ENCODE measurements around the gene TRMT1L.
A peak's percentile ranks its signal among the peaks of the same experiment; 100 is the strongest.

TRMT1L gene

DNA sequence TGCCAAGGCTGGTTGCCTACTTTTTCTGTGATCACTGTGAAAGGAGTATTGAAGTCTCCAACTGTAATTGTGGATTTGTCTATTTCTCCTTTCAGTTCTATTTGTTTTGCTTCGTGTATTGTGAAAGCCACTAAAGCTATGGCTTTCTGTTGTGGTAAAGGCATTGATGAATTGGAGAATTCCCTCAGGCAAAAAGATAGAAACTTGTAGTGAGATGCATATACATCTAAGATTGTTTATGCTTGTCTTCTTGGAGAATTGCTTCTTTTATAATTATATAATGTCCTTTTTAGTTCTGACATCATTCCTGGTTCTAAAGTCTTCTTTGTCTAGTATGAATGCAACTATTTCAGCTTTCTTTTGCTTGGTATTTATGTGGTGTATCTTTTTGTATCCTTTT, 37.0 kb upstream of the TRMT1L start:
- Histone ChIP-seq H3K9me3 (ENCODE audit: control insufficient read depth, low read length) (peaks cover 5% of the 10 kb centered on the region), H3K14ac (ENCODE audit: low read length in 2 of 2) (no peak overlapping the region)

DNA sequence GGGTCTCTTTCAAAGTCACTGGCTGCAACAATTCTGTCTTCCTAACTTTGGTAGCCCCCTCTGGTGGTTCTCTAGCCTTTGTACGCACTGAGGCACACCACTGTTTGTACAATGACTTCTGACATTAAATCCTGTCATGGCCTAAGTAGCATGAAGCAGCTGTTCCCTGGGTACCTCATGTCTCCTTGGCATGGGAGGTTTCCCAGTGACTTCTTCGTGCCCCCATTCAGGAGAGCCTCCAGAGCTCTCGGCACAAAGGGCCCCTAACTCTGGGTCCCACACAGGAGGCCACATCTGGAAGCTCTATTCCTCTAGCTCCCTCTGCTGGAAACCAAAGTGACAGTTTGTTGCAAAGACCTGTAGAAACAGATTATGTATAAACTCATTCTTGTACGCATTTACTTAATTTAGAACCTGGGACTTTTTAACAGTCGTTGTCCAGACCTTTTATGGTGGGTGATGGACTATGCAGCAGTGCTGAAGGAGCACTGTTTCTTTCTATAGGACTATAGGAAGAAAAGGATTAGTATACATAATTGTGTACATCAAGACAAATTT, 13.6 kb upstream of the TRMT1L start:
- Histone ChIP-seq H2BK120ac (ENCODE audit: low read depth, low read length) (no peak overlapping the region), H3K36me3 (ENCODE audit: control insufficient read depth in 1 of 2, insufficient read depth in 2 of 2, low read depth in 1 of 2, low read length in 2 of 2) (peaks cover 3 to 57% of the 10 kb centered on the region in 2 experiments)

More for the DNA sequence above, 37.0 kb upstream of the TRMT1L start:
- Histone ChIP-seq H2BK12ac (ENCODE audit: low read length in 2 of 2) (no peak overlapping the region), H2AK5ac (ENCODE audit: low read length, severe bottlenecking) (no peak overlapping the region), H3K4ac (ENCODE audit: low read depth in 1 of 2, low read length in 2 of 2) (no peak overlapping the region), H3K9ac (ENCODE audit: low read length) (no peak overlapping the region), H4K8ac (ENCODE audit: low read length) (no peak overlapping the region), H3K4me1 (ENCODE audit: control insufficient read depth, insufficient read depth, low read depth, low read length) (no peaks in the 10 kb centered on the region), H3K79me1 (replicated peaks; ENCODE audit: low read length, poor library complexity, severe bottlenecking) (no peaks in the 10 kb centered on the region), H2BK15ac (ENCODE audit: low read depth, poor library complexity, severe bottlenecking) (no peak overlapping the region), H3K4me2 (ENCODE audit: low read length, poor library complexity, severe bottlenecking) (no peak overlapping the region), H3K4me3 (ENCODE audit: insufficient read depth in 1 of 2, low read depth in 1 of 2, low read length in 2 of 2) (no peak overlapping the region), H2BK5ac (ENCODE audit: low read depth, low read length, poor library complexity, severe bottlenecking) (no peak overlapping the region), H3K23ac (ENCODE audit: low read length in 2 of 2) (no peak overlapping the region), H3K18ac (ENCODE audit: low read depth in 1 of 2, low read length in 2 of 2) (no peak overlapping the region), H3K36me3 (ENCODE audit: control insufficient read depth in 1 of 2, insufficient read depth in 2 of 2, low read depth in 1 of 2, low read length in 2 of 2) (peaks cover 5 to 40% of the 10 kb centered on the region in 2 experiments), H4K91ac (ENCODE audit: low read length) (no peak overlapping the region), H2AFZ (ENCODE audit: low read depth, low read length) (no peak overlapping the region), H3K27me3 (ENCODE audit: control insufficient read depth in 1 of 2, insufficient read depth in 1 of 2, low read length in 2 of 2) (no peaks in the 10 kb centered on the region), H3K27ac (ENCODE audit: low read length, poor library complexity, severe bottlenecking) (no peak overlapping the region), H2BK120ac (ENCODE audit: low read depth, low read length) (no peak overlapping the region)
- 100% methylated on average over 1 of the region's 1 CpG for WGBS
- DNase-seq, result no peak

DNA sequence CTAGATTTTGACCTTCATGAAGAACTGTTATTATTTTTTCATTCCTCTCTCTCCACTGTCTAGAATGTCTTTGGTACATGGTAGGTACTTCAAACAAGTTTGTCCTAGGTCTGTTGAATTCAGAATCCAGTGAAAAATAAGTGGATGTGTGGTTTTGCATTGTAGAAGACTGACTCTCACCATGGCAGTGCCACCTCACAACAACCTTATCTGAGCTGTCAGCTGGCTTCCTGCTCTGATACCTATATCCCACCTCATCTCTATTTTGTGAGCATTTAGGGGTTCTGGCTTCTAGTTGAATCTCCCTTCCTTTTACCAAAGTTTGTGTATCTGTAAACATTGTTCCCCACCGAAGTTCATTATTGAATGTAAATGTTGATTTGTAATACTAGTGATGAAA, 9.4 kb upstream of the TRMT1L start:
- Histone ChIP-seq H3K4me3 (ENCODE audit: insufficient read depth in 1 of 2, low read depth in 1 of 2, low read length in 2 of 2) (no peak overlapping the region), H3K4ac (ENCODE audit: low read depth in 1 of 2, low read length in 2 of 2) (no peak overlapping the region), H3K27me3 (ENCODE audit: control insufficient read depth in 1 of 2, insufficient read depth in 1 of 2, low read length in 2 of 2) (no peaks in the 10 kb centered on the region), H2AK5ac (ENCODE audit: low read length, severe bottlenecking) (no peak overlapping the region), H2AFZ (ENCODE audit: low read depth, low read length) (no peak overlapping the region), H3K9me3 (ENCODE audit: control insufficient read depth, low read length) (no peaks in the 10 kb centered on the region), H4K91ac (ENCODE audit: low read length) (no peak overlapping the region), H3K79me1 (replicated peaks; ENCODE audit: low read length, poor library complexity, severe bottlenecking) (no peaks in the 10 kb centered on the region), H3K4me2 (ENCODE audit: low read length, poor library complexity, severe bottlenecking) (no peak overlapping the region), H3K9ac (ENCODE audit: low read length) (no peak overlapping the region), H2BK5ac (ENCODE audit: low read depth, low read length, poor library complexity, severe bottlenecking) (no peak overlapping the region), H2BK15ac (ENCODE audit: low read depth, poor library complexity, severe bottlenecking) (no peak overlapping the region), H3K27ac (ENCODE audit: low read length, poor library complexity, severe bottlenecking) (no peak overlapping the region), H3K36me3 (ENCODE audit: control insufficient read depth in 1 of 2, insufficient read depth in 2 of 2, low read depth in 1 of 2, low read length in 2 of 2) (peaks cover 3 to 69% of the 10 kb centered on the region in 2 experiments), H2BK120ac (ENCODE audit: low read depth, low read length) (no peak overlapping the region), H3K18ac (ENCODE audit: low read depth in 1 of 2, low read length in 2 of 2) (no peak overlapping the region), H3K14ac (ENCODE audit: low read length in 2 of 2) (no peak overlapping the region), H3K23ac (ENCODE audit: low read length in 2 of 2) (no peak overlapping the region), H4K8ac (ENCODE audit: low read length) (no peak overlapping the region), H3K4me1 (ENCODE audit: control insufficient read depth, insufficient read depth, low read depth, low read length) (no peaks in the 10 kb centered on the region), H2BK12ac (ENCODE audit: low read length in 2 of 2) (no peak overlapping the region)
- WGBS, result no CpG with 5 or more reads among the region's 1 CpG
- DNase-seq, result no peak

More for the DNA sequence above, 13.6 kb upstream of the TRMT1L start:
- Histone ChIP-seq H3K4ac (ENCODE audit: low read depth in 1 of 2, low read length in 2 of 2) (no peak overlapping the region), H2BK15ac (ENCODE audit: low read depth, poor library complexity, severe bottlenecking) (no peak overlapping the region), H3K79me1 (replicated peaks; ENCODE audit: low read length, poor library complexity, severe bottlenecking) (no peaks in the 10 kb centered on the region), H3K4me3 (ENCODE audit: insufficient read depth in 1 of 2, low read depth in 1 of 2, low read length in 2 of 2) (no peak overlapping the region), H2AFZ (ENCODE audit: low read depth, low read length) (peak overlapping the region; percentile 61), H2BK12ac (ENCODE audit: low read length in 2 of 2) (no peak overlapping the region), H4K8ac (ENCODE audit: low read length) (peak overlapping the region; percentile 2), H3K14ac (ENCODE audit: low read length in 2 of 2) (no peak overlapping the region), H3K4me1 (ENCODE audit: control insufficient read depth, insufficient read depth, low read depth, low read length) (no peaks in the 10 kb centered on the region), H3K4me2 (ENCODE audit: low read length, poor library complexity, severe bottlenecking) (no peak overlapping the region), H3K9ac (ENCODE audit: low read length) (no peak overlapping the region), H2BK5ac (ENCODE audit: low read depth, low read length, poor library complexity, severe bottlenecking) (no peak overlapping the region), H4K91ac (ENCODE audit: low read length) (no peak overlapping the region), H3K23ac (ENCODE audit: low read length in 2 of 2) (no peak overlapping the region), H3K27ac (ENCODE audit: low read length, poor library complexity, severe bottlenecking) (no peak overlapping the region), H3K18ac (ENCODE audit: low read depth in 1 of 2, low read length in 2 of 2) (no peak overlapping the region), H3K9me3 (ENCODE audit: control insufficient read depth, low read length) (no peaks in the 10 kb centered on the region), H2AK5ac (ENCODE audit: low read length, severe bottlenecking) (no peak overlapping the region), H3K27me3 (ENCODE audit: control insufficient read depth in 1 of 2, insufficient read depth in 1 of 2, low read length in 2 of 2) (no peaks in the 10 kb centered on the region)
- 30% methylated on average over 3 of the region's 5 CpGs for WGBS
- DNase-seq, result peak; percentile 77

DNA sequence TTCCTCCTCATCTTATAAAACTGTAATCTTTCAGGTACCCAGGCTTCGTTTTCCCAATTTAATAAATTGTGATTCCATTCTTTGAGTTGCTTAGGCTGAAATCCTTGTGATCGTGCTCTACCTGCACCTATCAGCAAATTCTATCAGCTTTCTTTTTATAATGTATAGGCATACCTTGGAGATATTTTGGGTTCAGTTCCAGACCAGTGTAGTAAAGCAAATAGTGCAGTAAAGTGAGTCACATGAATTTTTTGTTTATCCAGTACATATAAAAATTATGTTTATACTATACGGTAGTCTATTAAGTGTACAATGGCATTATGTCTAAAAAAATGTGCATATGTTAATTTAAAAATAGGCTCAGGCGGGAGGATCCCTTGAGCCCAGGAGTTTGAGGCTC, 5.7 kb upstream of the TRMT1L start:
- DNase-seq, result no peak
- Histone ChIP-seq H2AFZ (ENCODE audit: low read depth, low read length) (no peak overlapping the region), H3K36me3 (ENCODE audit: control insufficient read depth in 1 of 2, insufficient read depth in 2 of 2, low read depth in 1 of 2, low read length in 2 of 2) (peaks cover 3 to 56% of the 10 kb centered on the region in 2 experiments), H3K4ac (ENCODE audit: low read depth in 1 of 2, low read length in 2 of 2) (no peak overlapping the region), H3K27ac (ENCODE audit: low read length, poor library complexity, severe bottlenecking) (no peak overlapping the region), H3K4me2 (ENCODE audit: low read length, poor library complexity, severe bottlenecking) (no peak overlapping the region), H4K91ac (ENCODE audit: low read length) (no peak overlapping the region), H3K27me3 (ENCODE audit: control insufficient read depth in 1 of 2, insufficient read depth in 1 of 2, low read length in 2 of 2) (no peaks in the 10 kb centered on the region), H4K8ac (ENCODE audit: low read length) (no peak overlapping the region), H2BK15ac (ENCODE audit: low read depth, poor library complexity, severe bottlenecking) (no peak overlapping the region), H3K79me1 (replicated peaks; ENCODE audit: low read length, poor library complexity, severe bottlenecking) (peaks cover 3% of the 10 kb centered on the region), H3K14ac (ENCODE audit: low read length in 2 of 2) (no peak overlapping the region), H2AK5ac (ENCODE audit: low read length, severe bottlenecking) (no peak overlapping the region), H2BK5ac (ENCODE audit: low read depth, low read length, poor library complexity, severe bottlenecking) (no peak overlapping the region), H3K18ac (ENCODE audit: low read depth in 1 of 2, low read length in 2 of 2) (no peak overlapping the region), H3K9ac (ENCODE audit: low read length) (no peak overlapping the region), H2BK12ac (ENCODE audit: low read length in 2 of 2) (no peak overlapping the region), H3K23ac (ENCODE audit: low read length in 2 of 2) (no peak overlapping the region), H2BK120ac (ENCODE audit: low read depth, low read length) (no peak overlapping the region), H3K4me3 (ENCODE audit: insufficient read depth in 1 of 2, low read depth in 1 of 2, low read length in 2 of 2) (no peak overlapping the region), H3K4me1 (ENCODE audit: control insufficient read depth, insufficient read depth, low read depth, low read length) (no peaks in the 10 kb centered on the region), H3K9me3 (ENCODE audit: control insufficient read depth, low read length) (no peaks in the 10 kb centered on the region)
- 100% methylated on average over 3 of the region's 4 CpGs for WGBS

All from mesenchymal stem cell (in vitro differentiated cells and primary cell).